PC-9 (cell line): ENCODE data around the gene APCDD1L. TPM values are rescaled to one million over a fixed set of nuclear protein-coding genes. Genes with fewer than 3 reads are reported as not detected.

ENCODE experiments used
- BruUV-seq: library from RNA; stranded (reverse); fragments of 400-500 nt; replicated peaks from 2 replicates; lab custom pipeline; 2021; lab: Mats Ljungman, UMichigan
- CTCF ChIA-PET: fragments of 300-600 bp; sonication (Branson Sonifier 250); formaldehyde crosslinking; loops from one replicate; lab custom pipeline; 2022; ENCODE audit warnings: antibody characterized with exemption; lab: Charles Lee
- POLR2A ChIA-PET: fragments of 300-600 bp; sonication (Branson Sonifier 250); formaldehyde crosslinking; loops from one replicate; lab custom pipeline; 2022; ENCODE audit warnings: antibody characterized with exemption; ENCODE audit not compliant: unreplicated experiment; lab: Charles Lee
- DNase-seq, 2 experiments: peaks; one replicate each; pipeline versions ENCODE4 v3.0.0 to v3.0.0-alpha.2; 2015 to 2022; ENCODE audit warnings: mixed read lengths in 1 of 2
- H2AFZ ChIP-seq: fragments of 200-600 bp; sonication (generic); 2 replicates; pipeline ENCODE4 v1.8.1; 2017; ENCODE audit warnings: antibody characterized with exemption
- H3F3A ChIP-seq: fragments of 200-600 bp; sonication (generic); 2 replicates; pipeline ENCODE4 v1.8.1; 2017; ENCODE audit warnings: antibody characterized with exemption, mild to moderate bottlenecking, low read depth; ENCODE audit not compliant: insufficient read depth
- H3K27ac ChIP-seq: fragments of 200-600 bp; sonication (generic); 2 replicates; pipeline ENCODE4 v1.6.1; 2016; ENCODE audit warnings: mixed run types
- H3K27me3 ChIP-seq: fragments of 200-600 bp; sonication (generic); 2 replicates; pipeline ENCODE4 v1.6.1; 2016; ENCODE audit warnings: low read depth, mixed run types; ENCODE audit not compliant: insufficient read depth
- H3K36me3 ChIP-seq: fragments of 200-600 bp; sonication (generic); 2 replicates; pipeline ENCODE4 v1.6.1; 2016; ENCODE audit warnings: low read depth, mixed run types
- H3K4me1 ChIP-seq: fragments of 200-600 bp; sonication (generic); replicated peaks from 2 replicates; pipeline ENCODE4 v1.6.1; 2016; ENCODE audit warnings: mixed run types; ENCODE audit not compliant: insufficient read depth
- H3K4me2 ChIP-seq: fragments of 200-600 bp; sonication (generic); 2 replicates; pipeline ENCODE4 v1.6.1; 2017; ENCODE audit warnings: mixed run types
- H3K4me3 ChIP-seq: fragments of 200-600 bp; sonication (generic); 2 replicates; pipeline ENCODE4 v1.6.1; 2016; ENCODE audit warnings: mixed run types
- H3K79me2 ChIP-seq: fragments of 200-600 bp; sonication (generic); 2 replicates; pipeline ENCODE4 v1.6.1; 2017; ENCODE audit warnings: low read depth, mixed run types
- H3K9me2 ChIP-seq: fragments of 200-600 bp; sonication (generic); 2 replicates; pipeline ENCODE4 v1.8.1; 2017; ENCODE audit warnings: mild to moderate bottlenecking; ENCODE audit not compliant: insufficient read depth
- H3K9me3 ChIP-seq: fragments of 200-600 bp; sonication (generic); 2 replicates; pipeline ENCODE4 v1.8.1; 2016; ENCODE audit warnings: low read depth; ENCODE audit not compliant: insufficient read depth
- H4K20me1 ChIP-seq: fragments of 200-600 bp; sonication (generic); 2 replicates; pipeline ENCODE4 v1.8.1; 2017; ENCODE audit not compliant: insufficient read depth
- CTCF ChIP-seq: fragments of 200-600 bp; sonication (generic); conservative IDR thresholded peaks from 2 replicates; pipeline ENCODE4 v1.6.1; 2017; ENCODE audit warnings: mixed run types, antibody characterized with exemption, mild to moderate bottlenecking, moderate library complexity
- EZH2 ChIP-seq: fragments of 200-600 bp; sonication (generic); IDR thresholded peaks from 2 replicates; pipeline ENCODE4 v1.8.0; 2017; ENCODE audit warnings: antibody characterized with exemption, low read depth
- intact Hi-C: fragments of 100-400 bp; cut with micrococcal nuclease; formaldehyde crosslinking; loops from one replicate; pipeline ENCODE4 v1.10.0; 2022; ENCODE audit not compliant: unreplicated experiment
- total RNA-seq: library from RNA; stranded (reverse); gene quantifications from 2 replicates; pipeline ENCODE4 v1.2.3, GENCODE V29; 2021

APCDD1L gene
- total RNA-seq, 1 experiment from 2014 or later, result 3.0 TPM

- H4K20me1 ChIP-seq, result peaks cover 31% of the 10 kb centered on the region
- H2AFZ ChIP-seq, result no peak overlapping the region
- BruUV-seq, result no TSS peak
- no peak overlapping the region for H3K4me3 ChIP-seq
- H3K9me3 ChIP-seq, result no peaks in the 10 kb centered on the region
- H3K27ac ChIP-seq, result no peak overlapping the region
- ChIA-PET CTCF (interaction anchor here (0.7 kb wide), 1 partner anchor 858 kb away, joined by 4 read pairs; no protein-coding TSS in a partner anchor), POLR2A (no interaction called here)
- TF ChIP-seq EZH2 (no peak), CTCF (no peak)
- H3F3A ChIP-seq, result peaks cover 3% of the 10 kb centered on the region; the same call in 1 of the 2 replicates
- H3K36me3 ChIP-seq, result peaks cover 19% of the 10 kb centered on the region
- H3K4me1 ChIP-seq, result no peaks in the 10 kb centered on the region
- no peaks in the 10 kb centered on the region for H3K9me2 ChIP-seq
- H3K27me3 ChIP-seq, result no peaks in the 10 kb centered on the region
- H3K4me2 ChIP-seq, result no peak overlapping the region
- H3K79me2 ChIP-seq, result peaks cover 58% of the 10 kb centered on the region
- intact Hi-C loops, result no loop called here
- DNase-seq, result no peak
Observed at GRCh38 chr20:58435237-58435636, 80.0 kb downstream of the APCDD1L start.

- Histone ChIP-seq H3K27me3 (no peaks in the 10 kb centered on the region), H3K27ac (no peak overlapping the region), H4K20me1 (peaks cover 33% of the 10 kb centered on the region), H3K79me2 (peaks cover 58% of the 10 kb centered on the region), H3K36me3 (peaks cover 13% of the 10 kb centered on the region), H2AFZ (no peak overlapping the region), H3F3A (peaks cover 3% of the 10 kb centered on the region; the same call in 1 of the 2 replicates), H3K4me3 (no peak overlapping the region), H3K4me1 (no peaks in the 10 kb centered on the region), H3K4me2 (no peak overlapping the region), H3K9me3 (no peaks in the 10 kb centered on the region), H3K9me2 (no peaks in the 10 kb centered on the region)
- no peak for DNase-seq
- POLR2A ChIA-PET, result no interaction called here
- BruUV-seq, result no TSS peak
- TF ChIP-seq CTCF (no peak), EZH2 (no peak)
- CTCF ChIA-PET, result interaction anchor here (0.7 to 0.9 kb wide), 2 partner anchors 197 to 859 kb away, joined by 3 to 4 read pairs; no protein-coding TSS in a partner anchor
- intact Hi-C loops, result no loop called here
Observed at GRCh38 chr20:58434326-58434725, 80.9 kb downstream of the APCDD1L start.

GRCh38 chr20:58433759-58434158, 81.4 kb downstream of the APCDD1L start:
- no peak overlapping the region for H3K4me3 ChIP-seq
- peaks cover 59% of the 10 kb centered on the region for H3K79me2 ChIP-seq
- H3K4me2 ChIP-seq, result no peak overlapping the region
- no peak overlapping the region for H3K27ac ChIP-seq
- H3K9me2 ChIP-seq, result no peaks in the 10 kb centered on the region
- peaks cover 8% of the 10 kb centered on the region; the same call in 1 of the 2 replicates for H3K36me3 ChIP-seq
- ChIA-PET POLR2A (no interaction called here), CTCF (interaction anchor here (0.7 to 0.9 kb wide), 2 partner anchors 196 to 918 kb away, joined by 3 read pairs; no protein-coding TSS in a partner anchor)
- no peak for DNase-seq
- H3K27me3 ChIP-seq, result no peaks in the 10 kb centered on the region
- no peak overlapping the region for H2AFZ ChIP-seq
- no peaks in the 10 kb centered on the region for H3K9me3 ChIP-seq
- BruUV-seq, result no TSS peak
- H3F3A ChIP-seq, result peaks cover 3% of the 10 kb centered on the region; the same call in 1 of the 2 replicates
- peaks cover 36% of the 10 kb centered on the region for H4K20me1 ChIP-seq
- no peaks in the 10 kb centered on the region for H3K4me1 ChIP-seq
- TF ChIP-seq CTCF (no peak), EZH2 (no peak)
- intact Hi-C loops, result no loop called here
